CD1c-positive myeloid dendritic cell (primary cell): ENCODE measurements around the gene SNX33.
A peak's percentile ranks its signal among the peaks of the same experiment; 100 is the strongest.
"Not testable (repeated sequence)": the region's sequence is repeated elsewhere in the genome, so short reads cannot be mapped to it uniquely, and the experiment has no call there.

ENCODE experiments used
- DNase-seq: peaks from one replicate; pipeline ENCODE4 v3.0.0-alpha.2; 2016; ENCODE audit errors: extremely low spot score

SNX33 gene

DNA sequence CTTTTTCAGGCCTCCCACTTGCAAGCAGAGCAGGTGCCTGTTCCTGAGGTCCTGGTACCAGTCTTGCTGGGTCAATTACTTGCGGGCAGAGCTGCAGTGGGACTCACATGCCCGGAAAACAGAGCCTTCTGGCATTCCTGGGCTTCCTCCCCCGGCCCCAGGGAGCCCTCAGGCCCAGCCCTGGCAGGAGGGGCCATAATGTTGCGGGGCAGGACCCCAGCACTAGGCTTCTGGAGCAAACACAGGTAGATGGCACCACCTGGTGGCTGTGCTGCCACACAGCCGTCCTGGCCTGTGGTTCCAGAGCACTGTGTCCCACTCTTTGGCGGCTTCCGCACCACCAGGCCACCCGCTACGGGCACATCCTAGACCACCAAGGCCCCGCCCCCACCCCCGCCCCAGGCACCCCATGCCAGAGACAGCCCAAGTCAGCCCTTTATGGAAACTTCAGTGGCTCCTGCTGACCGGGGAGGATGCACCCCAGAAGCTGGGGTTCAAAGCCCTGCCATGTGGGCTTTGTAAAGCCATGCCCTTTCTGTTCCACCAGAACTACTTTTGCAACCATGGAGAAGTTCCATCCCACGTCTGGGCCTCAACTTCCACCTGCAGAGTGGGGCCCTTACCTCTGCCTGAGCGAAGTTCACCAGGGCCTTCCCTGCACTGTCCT is 36.1 kb downstream of the SNX33 start:
- peak; percentile 68 for DNase-seq

DNA sequence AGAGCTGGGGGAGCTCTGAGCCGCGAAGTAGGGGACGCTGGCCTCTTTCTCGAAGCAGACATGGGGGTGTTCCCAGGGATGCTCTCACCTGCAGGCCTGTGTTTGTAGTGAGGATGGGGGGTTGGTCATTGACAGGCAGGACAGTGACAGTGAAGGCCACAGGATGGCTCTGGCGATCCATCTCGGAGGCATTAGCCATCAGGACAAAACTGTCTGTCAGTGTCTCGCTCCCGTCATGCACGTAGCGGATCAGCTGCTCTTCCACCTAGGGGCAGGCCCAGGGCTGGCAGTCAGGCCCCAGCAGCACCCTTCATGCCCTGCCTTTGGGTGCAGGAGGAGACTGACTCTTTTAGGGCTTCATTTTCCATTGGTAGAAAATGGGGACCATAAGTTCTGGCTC is 36.9 kb downstream of the SNX33 start:
- DNase-seq = no peak

GRCh38 chr15:75685195-75685594 is 37.5 kb downstream of the SNX33 start:
- no peak for DNase-seq

DNA sequence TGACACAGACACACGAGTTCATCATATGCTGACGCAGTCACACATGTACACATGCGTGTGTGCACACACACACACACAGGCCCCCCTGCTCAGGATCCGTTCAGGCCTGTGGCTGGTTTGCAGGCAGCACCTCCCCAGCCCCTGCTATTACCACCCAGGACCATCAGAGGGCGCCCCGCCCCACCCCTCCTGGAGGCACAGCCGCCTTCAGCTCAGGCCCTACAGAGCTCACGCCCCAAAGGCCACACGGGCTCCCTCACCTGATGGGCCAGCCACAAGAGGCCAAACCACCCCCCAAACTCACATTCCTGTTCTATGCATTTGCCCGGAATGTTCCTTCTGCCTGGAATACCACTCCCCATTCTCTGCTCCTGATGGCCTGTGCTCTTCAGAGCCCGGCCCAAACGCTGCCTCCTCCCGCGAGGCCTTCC is 38.5 kb downstream of the SNX33 start:
- DNase-seq = peak; percentile 76

- no peak for DNase-seq
These were observed 40.0 kb downstream of the SNX33 start for GRCh38 chr15:75687486-75688277.

- no peak for DNase-seq
These were observed 40.5 kb downstream of the SNX33 start for GRCh38 chr15:75688278-75688557.

GRCh38 chr15:75688831-75689230 is 41.1 kb downstream of the SNX33 start:
- no peak for DNase-seq

GRCh38 chr15:75689429-75689828 is 41.7 kb downstream of the SNX33 start:
- DNase-seq = not testable (repeated sequence)

- DNase-seq = not testable (repeated sequence)
These were observed 44.6 kb downstream of the SNX33 start for GRCh38 chr15:75692311-75692710.

GRCh38 chr15:75693028-75693427 is 45.3 kb downstream of the SNX33 start:
- not testable (repeated sequence) for DNase-seq

DNA sequence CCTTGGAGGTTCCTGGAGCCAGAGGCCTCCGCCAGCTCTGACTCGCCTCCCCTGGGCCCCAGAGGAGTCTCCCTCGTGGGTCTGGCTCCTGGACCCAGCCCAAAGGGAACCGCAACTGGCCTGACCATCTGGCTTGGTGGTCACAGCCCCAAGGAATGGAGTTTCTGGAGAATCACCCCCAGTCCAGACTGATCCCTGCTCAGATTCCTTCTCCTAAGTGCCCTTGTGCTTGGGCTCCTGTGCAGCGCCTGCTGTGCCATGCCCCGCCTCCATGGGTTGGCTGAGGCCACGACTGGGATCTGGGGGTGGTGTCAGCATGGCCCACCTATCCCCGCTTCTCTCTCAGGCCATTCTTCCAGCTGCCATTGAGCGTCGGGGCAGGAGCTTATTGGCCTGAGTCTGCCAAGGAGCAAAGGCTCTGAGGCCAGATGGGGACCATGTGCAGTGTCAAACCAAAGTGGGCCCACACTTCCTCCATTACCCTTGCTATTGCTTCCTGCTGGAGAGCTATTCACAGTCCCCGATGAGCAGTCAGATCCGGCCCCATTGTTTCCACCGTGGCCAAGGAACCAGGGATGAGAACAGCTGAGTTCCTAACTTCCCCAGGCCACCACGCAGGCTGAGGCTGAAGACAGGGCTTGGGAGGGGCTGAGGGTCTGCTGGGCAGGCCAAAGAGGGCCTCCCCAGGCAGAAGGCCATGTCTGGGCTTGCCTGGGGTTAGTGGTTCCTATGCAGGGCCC is 46.0 kb downstream of the SNX33 start:
- no peak for DNase-seq

GRCh38 chr15:75694241-75695182 is 46.8 kb downstream of the SNX33 start:
- peak; percentile 33 for DNase-seq

DNA sequence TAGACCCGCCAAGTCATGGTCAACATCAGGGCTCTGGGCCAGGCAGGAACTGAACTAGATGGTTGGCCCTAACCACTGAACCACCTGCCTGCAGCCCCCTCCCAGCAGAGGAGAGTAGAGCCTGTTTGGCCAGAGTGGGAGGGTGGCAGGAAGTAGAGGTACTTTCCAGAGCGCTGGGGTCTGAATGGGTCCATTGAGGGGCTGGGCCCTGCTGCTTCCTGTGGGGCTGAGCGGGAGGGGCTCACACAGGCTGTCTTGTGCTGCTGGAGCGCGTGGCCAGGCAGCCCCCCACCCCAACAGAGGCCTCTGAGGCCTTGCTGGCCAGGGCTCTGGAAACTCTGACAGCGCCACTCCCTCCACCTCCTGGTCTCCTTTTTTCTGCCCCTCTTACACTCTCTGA is 47.5 kb downstream of the SNX33 start:
- DNase-seq = no peak

GRCh38 chr15:75695634-75696310 is 48.1 kb downstream of the SNX33 start:
- DNase-seq = no peak

- DNase-seq = peak; percentile 73
These were observed 48.6 kb downstream of the SNX33 start for GRCh38 chr15:75696311-75696720.

DNA sequence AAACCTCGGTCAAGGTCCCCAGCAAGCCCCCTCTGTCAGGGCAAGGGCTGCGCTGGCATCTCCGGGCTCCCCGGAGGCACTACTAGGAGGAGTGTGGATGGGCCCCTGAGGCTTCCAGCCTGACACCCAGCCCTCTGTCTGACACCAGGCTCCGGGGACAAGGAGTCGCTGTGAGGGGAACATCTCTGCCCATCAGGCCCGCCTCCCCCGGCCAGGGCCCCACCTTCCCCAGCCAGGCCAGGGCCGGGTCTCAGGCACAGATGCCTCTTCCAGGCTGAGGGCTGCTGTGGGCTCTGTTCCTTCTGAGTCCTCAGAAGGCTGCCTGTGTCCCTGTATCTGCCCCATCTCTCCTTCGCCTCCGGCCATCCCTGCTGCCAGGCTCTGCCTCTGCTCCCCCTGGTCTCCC is 49.1 kb downstream of the SNX33 start:
- no peak for DNase-seq

DNA sequence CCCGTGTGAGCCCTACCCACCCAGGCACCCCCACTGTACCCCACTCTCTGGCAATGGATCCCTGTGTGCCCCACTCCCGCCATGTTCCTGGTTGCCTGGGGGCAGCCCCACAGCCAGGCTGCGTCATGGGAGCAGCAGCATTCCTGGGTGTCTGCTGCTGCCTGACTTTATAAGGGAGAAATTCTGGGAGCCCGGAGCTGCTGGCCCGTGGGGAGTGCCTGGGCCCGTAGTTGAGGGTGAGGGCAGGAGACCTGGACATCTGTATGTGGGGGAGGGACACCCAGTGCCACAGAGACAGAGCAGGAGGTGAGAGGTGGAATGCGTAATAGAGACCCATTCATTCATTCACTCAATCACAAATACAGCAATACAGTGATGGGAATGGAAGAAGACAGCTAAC is 49.8 kb downstream of the SNX33 start:
- no peak for DNase-seq

DNA sequence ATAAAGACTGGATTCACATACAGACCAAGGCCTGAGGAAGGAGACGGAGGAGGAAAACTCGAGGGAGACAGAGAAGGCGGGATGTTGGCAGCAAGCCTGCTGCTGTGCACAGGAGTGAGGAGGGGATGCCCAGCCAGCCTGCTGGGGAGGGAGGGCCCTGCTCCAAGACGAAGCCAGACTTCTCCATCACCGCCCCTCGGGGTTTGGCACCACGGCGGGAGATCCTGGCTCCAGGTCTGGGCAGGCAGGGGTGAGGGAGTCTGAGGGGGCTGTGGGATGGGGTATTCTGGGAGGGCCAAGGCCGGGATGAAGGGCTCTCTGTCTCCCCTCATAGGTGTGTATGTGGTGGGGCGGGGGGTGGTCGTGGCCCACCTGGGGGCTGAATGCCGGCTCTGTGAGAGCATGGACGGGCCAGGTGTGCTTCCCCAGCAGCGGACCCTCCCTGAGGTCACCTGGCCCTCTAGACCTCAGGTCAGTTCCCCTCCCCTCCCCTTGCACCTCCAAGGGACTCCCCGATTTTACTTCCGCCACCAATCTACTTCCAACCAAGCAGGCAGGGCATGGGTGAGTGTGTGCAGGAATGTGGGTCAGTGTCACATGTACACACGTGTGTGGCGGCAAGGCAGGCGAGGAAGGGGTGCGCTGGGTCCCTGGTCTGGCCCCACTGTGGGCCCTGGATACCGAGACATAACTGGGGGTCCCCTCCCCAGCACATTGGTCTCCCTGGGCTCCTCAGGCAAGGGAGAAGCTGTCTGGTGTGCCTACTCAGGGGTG is 50.4 kb downstream of the SNX33 start:
- DNase-seq = not testable (repeated sequence)

DNA sequence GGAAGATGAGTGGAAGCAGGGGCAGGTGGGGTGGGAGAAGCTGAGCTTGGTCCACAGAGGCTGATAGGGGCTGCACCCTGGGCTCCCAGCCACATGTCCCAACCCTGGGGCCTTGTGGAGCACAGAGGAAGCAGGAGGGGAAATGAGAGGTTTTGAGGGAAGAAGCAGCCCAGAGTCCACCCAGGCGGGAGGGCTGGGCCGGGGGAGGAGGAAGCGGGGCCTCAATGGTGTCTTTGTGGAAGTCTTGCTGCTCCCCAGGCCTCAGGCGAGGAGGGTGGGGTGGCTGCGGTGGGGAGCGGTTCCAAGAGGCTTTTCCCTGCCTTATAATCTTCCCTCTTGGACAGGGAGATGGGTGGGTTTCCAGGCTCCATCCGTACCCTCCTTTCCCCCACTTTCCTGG is 51.8 kb downstream of the SNX33 start:
- peak; percentile 78 for DNase-seq
